GM19438 (cell line): ENCODE results near the gene SNX11.

Experiments
- ATAC-seq: cut with Tn5 transposase; IDR thresholded peaks from one replicate; pipeline ENCODE4 v1.9.1; 2021; ENCODE audit warnings: low read depth; ENCODE audit not compliant: unreplicated experiment

The SNX11 gene

DNA sequence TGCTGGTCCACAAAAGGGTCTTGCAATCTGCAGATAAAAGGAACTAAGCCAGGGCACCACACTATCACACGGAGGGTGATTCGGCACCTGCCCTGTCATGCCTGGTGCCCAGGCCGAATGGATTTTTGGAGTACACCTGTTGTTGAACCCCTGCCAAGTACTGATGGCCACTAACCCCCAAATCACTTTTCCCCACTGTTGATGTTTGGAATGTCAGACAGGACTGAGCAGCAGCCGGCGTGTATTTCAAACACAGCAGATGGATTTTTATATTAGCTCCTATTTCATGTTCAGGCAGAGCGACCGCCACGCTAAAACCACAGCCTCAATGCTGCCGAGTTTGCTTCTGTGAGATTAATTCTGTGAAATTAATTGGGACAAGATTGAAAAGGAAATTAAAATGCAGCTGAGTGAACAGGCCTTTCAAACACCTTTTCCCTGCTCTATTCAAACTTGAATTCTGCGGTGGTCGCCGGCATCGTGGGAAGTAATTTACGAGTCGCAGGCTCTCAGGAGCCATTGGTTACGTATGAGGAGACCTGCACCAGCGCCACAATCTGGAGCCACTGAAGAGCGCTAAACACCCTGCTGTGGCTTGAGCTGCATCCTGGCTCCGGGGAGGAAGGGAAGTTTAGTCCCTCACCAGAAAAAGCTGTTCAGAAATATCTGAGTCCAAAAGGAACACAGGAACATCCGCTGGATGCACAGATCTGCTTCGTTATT lies 48.5 kb downstream of the SNX11 start:
- no peak for ATAC-seq

DNA sequence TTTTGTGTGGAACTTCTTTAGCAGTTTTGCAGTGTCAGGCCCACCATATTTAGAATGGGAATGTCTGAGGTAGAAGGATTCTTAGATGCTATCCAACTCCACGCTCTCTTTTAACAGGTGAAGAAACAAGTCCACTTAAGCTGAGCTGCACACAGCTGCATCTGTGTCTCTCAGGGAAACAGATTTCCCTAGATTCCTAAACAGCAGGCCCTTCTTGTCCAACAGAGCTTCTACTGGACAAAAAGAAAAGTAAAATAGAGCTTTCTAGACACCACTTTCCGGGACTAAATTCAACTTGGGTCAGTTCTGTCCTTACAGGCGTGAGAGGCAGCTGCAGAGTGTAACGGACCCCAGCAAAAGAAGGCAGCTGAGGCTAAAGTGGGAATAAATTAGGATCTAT lies 51.7 kb downstream of the SNX11 start:
- ATAC-seq = no peak

DNA sequence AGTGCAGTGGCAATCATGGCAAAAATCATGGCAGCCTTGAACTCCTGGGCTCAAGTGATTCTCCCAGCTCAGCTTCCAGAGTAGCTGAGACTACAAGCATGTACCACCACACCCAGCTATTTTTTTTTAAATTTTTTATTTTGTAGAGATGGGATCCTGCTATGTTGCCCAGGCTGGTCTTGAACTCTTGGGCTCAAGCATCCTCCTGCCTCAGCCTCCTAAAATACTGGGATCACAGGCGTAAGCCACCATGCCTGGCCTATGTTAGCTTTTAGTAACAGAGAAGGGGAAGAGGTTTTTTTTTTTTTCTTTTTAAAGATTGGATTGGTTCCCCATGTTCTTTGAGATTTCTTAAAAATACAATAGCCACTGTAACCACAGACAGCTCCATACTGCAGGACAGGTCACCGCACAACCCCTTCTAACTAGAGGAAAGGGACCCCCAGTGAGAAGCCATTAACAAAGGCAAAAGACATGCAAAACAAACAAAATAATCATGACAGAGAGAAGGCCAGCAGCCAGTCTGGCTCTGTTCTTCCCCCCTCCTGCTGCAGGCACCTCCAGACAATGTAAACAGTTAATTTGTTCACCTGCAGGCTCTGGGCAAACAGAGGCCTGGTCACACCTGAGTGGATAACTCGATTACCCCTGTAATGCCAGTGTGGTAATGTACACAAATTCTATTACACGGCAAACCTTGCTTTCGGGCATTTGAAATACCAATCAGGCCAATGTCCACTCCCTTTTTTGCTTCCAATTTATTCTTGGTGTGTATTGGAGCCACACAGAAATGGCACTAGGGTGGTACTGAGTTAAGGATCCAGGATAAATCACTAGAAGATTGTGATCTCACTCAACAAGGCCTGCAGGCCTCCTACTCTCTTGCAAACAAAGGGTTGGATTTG lies 52.9 kb downstream of the SNX11 start:
- ATAC-seq = no peak

DNA sequence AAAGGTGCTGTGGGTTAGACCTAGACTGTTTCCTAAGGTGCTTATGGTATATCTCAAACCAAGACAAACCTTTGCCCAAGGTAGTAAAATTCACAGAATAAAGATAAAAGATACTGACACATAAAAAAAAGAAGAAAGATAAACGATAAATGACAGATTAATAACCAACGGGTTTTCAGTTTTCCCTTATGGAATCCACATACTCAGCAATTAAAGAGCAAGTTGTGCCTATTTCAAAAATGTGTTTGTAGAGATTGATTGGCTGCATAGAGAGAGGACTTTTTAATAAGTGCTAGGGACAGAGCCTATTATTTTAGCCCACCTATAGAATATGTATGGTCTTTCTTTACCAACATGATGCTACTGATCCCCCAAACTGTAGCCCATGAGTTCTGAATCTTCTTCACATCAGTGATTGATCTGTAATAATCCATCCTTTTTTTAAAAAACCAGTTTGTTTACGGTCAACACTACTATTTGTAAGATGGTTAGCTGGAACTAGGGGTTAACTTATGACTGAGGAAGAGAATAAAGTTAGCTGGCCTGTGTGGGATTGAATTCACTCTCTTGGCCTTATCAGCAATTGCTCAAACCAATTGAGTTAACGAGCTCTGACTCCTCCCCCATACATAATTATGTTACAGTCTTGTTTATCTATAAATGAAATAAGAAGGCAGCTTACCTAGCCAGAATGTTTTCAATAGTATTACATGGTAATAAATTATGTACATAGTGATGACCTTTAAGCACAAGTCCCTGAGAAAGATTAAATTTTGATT lies 53.8 kb downstream of the SNX11 start:
- ATAC-seq = no peak

DNA sequence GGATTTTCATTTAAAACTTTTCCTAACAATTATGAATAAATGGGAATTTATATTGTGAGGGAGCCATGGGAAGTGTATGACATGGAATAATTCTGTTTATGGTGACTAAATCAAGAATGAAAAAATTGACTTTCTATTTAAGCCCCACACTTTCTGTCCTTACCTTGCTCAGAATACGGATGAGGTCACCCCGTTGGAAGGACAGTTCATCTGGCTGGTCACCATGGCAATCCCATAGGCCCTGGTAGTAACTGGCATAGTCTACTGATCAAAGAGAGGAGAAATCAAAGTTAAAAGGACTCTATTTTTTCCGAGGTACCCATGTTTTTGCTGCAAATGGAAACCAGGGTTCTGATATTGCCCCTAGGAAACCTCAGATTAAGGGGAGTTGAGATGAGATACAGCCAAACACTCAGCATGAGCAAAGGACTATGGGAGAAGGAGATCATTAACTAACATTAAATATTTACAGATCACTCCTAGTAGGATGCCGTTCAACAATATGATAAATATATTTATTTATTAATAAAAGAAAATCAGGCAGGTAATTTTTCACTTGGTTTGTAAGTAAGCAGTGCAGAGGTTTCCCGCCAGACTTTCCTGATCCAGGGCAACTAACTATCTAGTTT lies 54.9 kb downstream of the SNX11 start:
- ATAC-seq = no peak

DNA sequence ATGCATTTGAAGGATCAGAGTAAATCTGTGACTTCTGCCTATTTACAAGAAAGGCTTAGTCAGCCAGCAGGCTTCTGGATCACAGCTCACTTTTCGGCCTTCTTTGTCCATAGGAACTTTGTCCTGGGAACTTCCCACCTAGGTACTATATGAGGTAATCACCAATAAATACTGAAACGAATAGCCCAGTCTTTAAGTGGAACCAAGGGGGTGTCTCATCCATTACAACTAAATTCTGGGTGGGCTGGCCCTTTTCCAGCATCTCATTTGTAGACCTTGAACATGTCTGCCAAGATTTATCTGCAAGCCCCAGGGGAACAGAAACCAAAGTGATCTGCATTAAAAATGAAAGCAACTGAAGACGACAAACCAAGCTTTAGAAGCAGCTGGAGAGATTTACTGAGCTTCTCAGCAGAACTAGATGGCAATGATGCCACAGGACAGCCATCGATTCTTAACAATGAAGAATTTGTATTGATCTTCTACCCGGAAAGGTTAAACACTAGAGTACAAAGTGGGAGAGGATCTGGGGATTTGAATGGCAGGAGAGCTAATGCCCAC lies 55.5 kb downstream of the SNX11 start:
- no peak for ATAC-seq

DNA sequence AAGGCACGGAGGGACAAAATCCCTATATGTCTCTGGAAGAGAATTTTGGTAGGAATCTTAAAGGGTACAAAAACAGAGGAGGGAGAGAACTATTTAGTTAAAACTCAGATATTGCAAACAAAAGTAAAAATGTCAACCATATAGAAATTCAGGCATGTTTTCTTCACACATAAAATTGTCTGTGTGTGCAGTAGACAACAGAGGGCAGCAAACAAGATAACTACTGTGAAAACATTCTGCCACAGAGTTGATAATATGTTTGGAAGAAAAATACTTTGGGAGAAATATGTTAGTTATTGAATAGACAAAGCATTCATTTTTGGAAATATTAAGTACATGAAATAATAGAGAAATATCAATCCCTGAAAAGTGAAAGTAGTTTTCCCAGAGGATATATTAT lies 56.2 kb downstream of the SNX11 start:
- ATAC-seq = no peak

DNA sequence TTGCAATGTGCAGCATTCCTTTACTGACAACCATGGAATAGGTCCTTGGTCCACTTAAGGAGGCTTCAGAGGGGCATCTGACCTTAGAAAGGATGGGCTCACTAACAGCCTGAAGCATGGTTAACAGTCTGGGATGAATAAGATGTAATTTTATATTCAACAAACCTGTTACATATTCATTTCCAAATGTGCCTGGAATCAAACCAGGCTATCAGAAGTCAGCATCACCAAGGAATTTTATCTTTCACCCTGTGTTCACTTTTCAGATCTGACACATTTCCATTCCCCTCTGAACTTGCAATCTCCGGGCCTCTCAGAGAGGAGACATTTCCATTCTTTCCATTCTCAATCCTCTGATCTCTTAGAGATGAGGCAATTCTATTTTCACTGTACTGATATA lies 62.4 kb downstream of the SNX11 start:
- no peak for ATAC-seq
